ENCODE results near the gene MME.
A peak's percentile ranks its signal among the peaks of the same experiment; 100 is the strongest.
"Not testable (repeated sequence)": the region's sequence is repeated elsewhere in the genome, so short reads cannot be mapped to it uniquely, and the experiment has no call there.

Gene MME

GRCh38 chr3:155130001-155130400, 49.9 kb downstream of the MME start:
- peaks cover 90% of the 10 kb centered on the region for H3K36me3 ChIP-seq (ENCODE audit: control insufficient read depth, low read length)
- no peaks in the 10 kb centered on the region for H3K9me3 ChIP-seq (ENCODE audit: control insufficient read depth, insufficient read depth, low read length)

GRCh38 chr3:155131104-155131503, 51.0 kb downstream of the MME start:
- Histone ChIP-seq H3K27me3 (ENCODE audit: control insufficient read depth, low read length) (no peaks in the 10 kb centered on the region), H3K4me3 (ENCODE audit: low read length) (no peak overlapping the region), H3K36me3 (ENCODE audit: control insufficient read depth, low read length) (peaks cover 94% of the 10 kb centered on the region), H3K4me2 (ENCODE audit: low read length) (peak overlapping the region; percentile 62), H3K9me2 (replicated peaks; ENCODE audit: control insufficient read depth, low read length) (no peaks in the 10 kb centered on the region), H3K27ac (ENCODE audit: low read depth, low read length) (peak overlapping the region; percentile 59), H3F3A (ENCODE audit: control insufficient read depth, insufficient read depth) (peaks cover 7% of the 10 kb centered on the region; the same call in 1 of the 2 replicates), H3K4me1 (ENCODE audit: control insufficient read depth, low read length) (peaks cover 57% of the 10 kb centered on the region), H4K20me1 (ENCODE audit: control insufficient read depth, insufficient read depth, low read depth, low read length) (no peaks in the 10 kb centered on the region), H3K9me3 (ENCODE audit: control insufficient read depth, insufficient read depth, low read length) (no peaks in the 10 kb centered on the region), H3K79me2 (ENCODE audit: control insufficient read depth, low read length) (peaks cover 81% of the 10 kb centered on the region)
- TF ChIP-seq EZH2phosphoT487 (IDR thresholded peaks at IDR 0.05; ENCODE audit: borderline replicate concordance, low read length) (no peak), CTCF (IDR thresholded peaks at IDR 0.05; ENCODE audit: low read depth, low read length, poor library complexity, severe bottlenecking) (no peak)

More at GRCh38 chr3:155130001-155130400, 49.9 kb downstream of the MME start:
- Histone ChIP-seq H3K4me3 (ENCODE audit: low read length) (peak overlapping the region; percentile 50), H3K79me2 (ENCODE audit: control insufficient read depth, low read length) (peaks cover 78% of the 10 kb centered on the region), H3F3A (ENCODE audit: control insufficient read depth, insufficient read depth) (peaks cover 10% of the 10 kb centered on the region; the same call in 1 of the 2 replicates), H3K27me3 (ENCODE audit: control insufficient read depth, low read length) (no peaks in the 10 kb centered on the region), H4K20me1 (ENCODE audit: control insufficient read depth, insufficient read depth, low read depth, low read length) (no peaks in the 10 kb centered on the region), H3K4me2 (ENCODE audit: low read length) (peak overlapping the region; percentile 62), H3K9me2 (replicated peaks; ENCODE audit: control insufficient read depth, low read length) (no peaks in the 10 kb centered on the region), H3K4me1 (ENCODE audit: control insufficient read depth, low read length) (peaks cover 65% of the 10 kb centered on the region), H3K27ac (ENCODE audit: low read depth, low read length) (peak overlapping the region; percentile 59)
- TF ChIP-seq CTCF (IDR thresholded peaks at IDR 0.05; ENCODE audit: low read depth, low read length, poor library complexity, severe bottlenecking) (no peak), EZH2phosphoT487 (IDR thresholded peaks at IDR 0.05; ENCODE audit: borderline replicate concordance, low read length) (no peak)

- not testable (repeated sequence) for H4K20me1 ChIP-seq (ENCODE audit: control insufficient read depth, insufficient read depth, low read depth, low read length); H3K4me3 ChIP-seq (ENCODE audit: low read length); H3F3A ChIP-seq (ENCODE audit: control insufficient read depth, insufficient read depth); H3K27me3 ChIP-seq (ENCODE audit: control insufficient read depth, low read length); H3K4me2 ChIP-seq (ENCODE audit: low read length); H3K9me3 ChIP-seq (ENCODE audit: control insufficient read depth, insufficient read depth, low read length); H3K9me2 ChIP-seq (replicated peaks; ENCODE audit: control insufficient read depth, low read length); H3K27ac ChIP-seq (ENCODE audit: low read depth, low read length)
- H3K36me3 ChIP-seq (ENCODE audit: control insufficient read depth, low read length): peaks cover 93% of the 10 kb centered on the region
- peaks cover 25% of the 10 kb centered on the region for H3K4me1 ChIP-seq (ENCODE audit: control insufficient read depth, low read length)
- peaks cover 63% of the 10 kb centered on the region for H3K79me2 ChIP-seq (ENCODE audit: control insufficient read depth, low read length)
Measured at GRCh38 chr3:155134311-155134710, 54.2 kb downstream of the MME start.

- Histone ChIP-seq H3K4me3 (ENCODE audit: low read length) (no peak overlapping the region), H3K4me1 (ENCODE audit: control insufficient read depth, low read length) (peaks cover 18% of the 10 kb centered on the region), H3K27ac (ENCODE audit: low read depth, low read length) (no peak overlapping the region), H3K27me3 (ENCODE audit: control insufficient read depth, low read length) (no peaks in the 10 kb centered on the region), H4K20me1 (ENCODE audit: control insufficient read depth, insufficient read depth, low read depth, low read length) (no peaks in the 10 kb centered on the region), H3K36me3 (ENCODE audit: control insufficient read depth, low read length) (peaks cover 94% of the 10 kb centered on the region), H3F3A (ENCODE audit: control insufficient read depth, insufficient read depth) (peaks cover 4% of the 10 kb centered on the region; the same call in 1 of the 2 replicates), H3K4me2 (ENCODE audit: low read length) (no peak overlapping the region), H3K79me2 (ENCODE audit: control insufficient read depth, low read length) (peaks cover 59% of the 10 kb centered on the region), H3K9me3 (ENCODE audit: control insufficient read depth, insufficient read depth, low read length) (no peaks in the 10 kb centered on the region), H3K9me2 (replicated peaks; ENCODE audit: control insufficient read depth, low read length) (no peaks in the 10 kb centered on the region)
- TF ChIP-seq EZH2phosphoT487 (IDR thresholded peaks at IDR 0.05; ENCODE audit: borderline replicate concordance, low read length): no peak
- no peak for TF ChIP-seq CTCF (IDR thresholded peaks at IDR 0.05; ENCODE audit: low read depth, low read length, poor library complexity, severe bottlenecking)
Measured at GRCh38 chr3:155135003-155135402, 54.9 kb downstream of the MME start.

Data from DOHH2 (cell line).